ENCODE measurements around the gene KCNC1. TPM values are rescaled to one million over a fixed set of nuclear protein-coding genes. Genes with fewer than 3 reads are reported as not detected.

The KCNC1 gene
- polyA plus RNA-seq, 2 of the 4 experiments (the other 2 are of a cell fraction) = 0.08 TPM; not detected in 1

GRCh38 chr11:17686231-17686980 is 48.2 kb upstream of the KCNC1 start (continued):
- no peak for TF ChIP-seq PBX3 (IDR thresholded peaks at IDR 0.05)

- TF ChIP-seq KDM5A (IDR thresholded peaks at IDR 0.05) (no peak), EHMT2 (IDR thresholded peaks at IDR 0.05; ENCODE audit: low read depth) (no peak), GATA3 (IDR thresholded peaks at IDR 0.05; ENCODE audit: borderline replicate concordance) (no peak), HOXB13 (CRISPR knock-in tag; IDR thresholded peaks at IDR 0.05; ENCODE audit: low read depth) (no peak), MAX (IDR thresholded peaks at IDR 0.05) (no peak), RCOR1 (IDR thresholded peaks at IDR 0.05; ENCODE audit: low read depth, low read length) (no peak), FOXS1 (CRISPR knock-in tag; IDR thresholded peaks at IDR 0.05) (no peak), MYC (IDR thresholded peaks at IDR 0.05; ENCODE audit: borderline replicate concordance, low read length) (no peak), ZNF302 (CRISPR knock-in tag; IDR thresholded peaks at IDR 0.05) (no peak), FOSB (CRISPR knock-in tag; IDR thresholded peaks at IDR 0.05) (no peak), EP300 (IDR thresholded peaks at IDR 0.05) (no peak), NPAS2 (CRISPR knock-in tag; IDR thresholded peaks at IDR 0.05; ENCODE audit: borderline replicate concordance) (no peak), CTCF (IDR thresholded peaks at IDR 0.05) (no peak), RAD21 (conservative IDR thresholded peaks at IDR 0.05 in 1 of 2, IDR thresholded peaks at IDR 0.05 in 1 of 2) (no peak), MAFK (IDR thresholded peaks at IDR 0.05; ENCODE audit: partially characterized antibody) (no peak), RNF2 (IDR thresholded peaks at IDR 0.05; ENCODE audit: borderline replicate concordance, low read depth) (no peak)
- Histone ChIP-seq H3K4me1 (peaks cover 9% of the 10 kb centered on the region), H3K4me3 (no peak overlapping the region), H3K9me3 (no peaks in the 10 kb centered on the region), H3K27ac (no peak overlapping the region), H3K4me2 (no peak overlapping the region)
- DNase-seq (ENCODE audit: low read depth in 1 of 2, low spot score in 1 of 2) = no peak
- ATAC-seq = no peak
- FAIRE-seq = no peak
- ChIA-PET CTCF (interaction anchor here (1.1 kb wide), 1 partner anchor 43 kb away, joined by 5 read pairs; no protein-coding TSS in a partner anchor), POLR2A (no interaction called here)
- WGBS (ENCODE audit: missing lambda C conversion rate) = 61% methylated on average over 17 of the region's 18 CpGs
Measured at GRCh38 chr11:17687946-17688670, 46.5 kb upstream of the KCNC1 start.

GRCh38 chr11:17691550-17691949 is 43.0 kb upstream of the KCNC1 start:
- DNase-seq (ENCODE audit: low read depth in 1 of 2, low spot score in 1 of 2) = no peak
- H3K9me3 ChIP-seq = no peaks in the 10 kb centered on the region
- TF ChIP-seq BHLHE40 (IDR thresholded peaks at IDR 0.05; ENCODE audit: low read depth, low read length) = no peak
- TF ChIP-seq CBX2 (IDR thresholded peaks at IDR 0.05; ENCODE audit: borderline replicate concordance, low read depth) = no peak
- 3% methylated on average over 2 of the region's 2 CpGs for WGBS (ENCODE audit: missing lambda C conversion rate)
- H3K4me2 ChIP-seq = no peak overlapping the region
- FAIRE-seq = no peak
- ChIA-PET POLR2A (no interaction called here), CTCF (no interaction called here)
- no peak for ATAC-seq
- H3K4me3 ChIP-seq = no peak overlapping the region
- no peaks in the 10 kb centered on the region for H3K4me1 ChIP-seq
- H3K27ac ChIP-seq = no peak overlapping the region

All from A549 (cell line).